SK-N-SH (cell line): ENCODE results near the gene CRACR2B. TPM values are rescaled to one million over a fixed set of nuclear protein-coding genes. Genes with fewer than 3 reads are reported as not detected.

Experiments
- CTCF ChIA-PET: fragments of 300-600, 350-600 bp; formaldehyde crosslinking; extraction: SDS; loops from one replicate; lab custom pipeline; 2021; lab: Yijun Ruan, JAX
- POLR2A ChIA-PET: fragments of 350-600 bp; sonication (Branson Sonifier 250); formaldehyde crosslinking; extraction: SDS; loops from one replicate; lab custom pipeline; 2020; ENCODE audit warnings: antibody characterized with exemption, inconsistent platforms; lab: Yijun Ruan, JAX
- DNase-seq: peaks from one replicate; pipeline ENCODE4 v3.0.0; 2012
- H2AFZ ChIP-seq: fragments of 200-600 bp; sonication (generic); 2 replicates; pipeline ENCODE4 v1.8.1; 2016; ENCODE audit warnings: antibody characterized with exemption, mild to moderate bottlenecking, low read depth
- H3F3A ChIP-seq: fragments of 200-600 bp; sonication (generic); replicated peaks from 2 replicates; pipeline ENCODE3; 2016; ENCODE audit warnings: antibody characterized with exemption, mild to moderate bottlenecking; ENCODE audit not compliant: insufficient read depth
- H3K27ac ChIP-seq, 2 experiments: fragments of 200-500 bp in 1 of 2; fragments of 200-600 bp in 1 of 2; sonication (Bioruptor generic) in 1 of 2; sonication (generic), shearing (Covaris generic) in 1 of 2; 2 replicates each; pipeline versions ENCODE4 v1.5.1 to v1.6.1; 2014 to 2016; ENCODE audit warnings: low read depth in 2 of 2, inconsistent platforms in 1 of 2, low read length in 1 of 2, mild to moderate bottlenecking in 1 of 2, mixed read lengths in 1 of 2
- H3K27me3 ChIP-seq: fragments of 200-600 bp; sonication (generic), shearing (Covaris generic); 2 replicates; pipeline ENCODE4 v1.6.1; 2016; ENCODE audit warnings: mixed run types; ENCODE audit not compliant: insufficient read depth
- H3K36me3 ChIP-seq, 2 experiments: fragments of 200-500 bp in 1 of 2; fragments of 200-600 bp in 1 of 2; sonication (Bioruptor generic) in 1 of 2; sonication (generic) in 1 of 2; replicated peaks in 1 of 2; 2 replicates each; pipeline versions ENCODE3 to v1.5.1; 2014 to 2016; ENCODE audit warnings: low read length in 1 of 2, mild to moderate bottlenecking in 1 of 2; ENCODE audit not compliant: insufficient read depth in 2 of 2, control insufficient read depth in 1 of 2
- H3K4me1 ChIP-seq, 2 experiments: fragments of 200-500 bp in 1 of 2; fragments of 200-600 bp in 1 of 2; sonication (Bioruptor generic) in 1 of 2; sonication (generic), shearing (Covaris generic) in 1 of 2; 2 replicates each; pipeline versions ENCODE4 v1.5.1 to v1.6.1; 2014 to 2016; ENCODE audit warnings: low read depth in 1 of 2, low read length in 1 of 2, mixed run types in 1 of 2; ENCODE audit not compliant: insufficient read depth in 2 of 2, control insufficient read depth in 1 of 2
- H3K4me2 ChIP-seq: fragments of 200-600 bp; sonication (generic), shearing (Covaris generic); 2 replicates; pipeline ENCODE4 v1.6.1; 2017; ENCODE audit warnings: mixed run types
- H3K4me3 ChIP-seq, 2 experiments: fragments of 200-500 bp in 1 of 2; fragments of 200-600 bp in 1 of 2; sonication (Bioruptor generic) in 1 of 2; sonication (generic), shearing (Covaris generic) in 1 of 2; 2 replicates each; pipeline versions ENCODE4 v1.5.1 to v1.8.1; 2014 to 2016; ENCODE audit warnings: low read depth in 2 of 2, inconsistent platforms in 1 of 2, low read length in 1 of 2, mild to moderate bottlenecking in 1 of 2, mixed read lengths in 1 of 2, moderate library complexity in 1 of 2
- H3K79me2 ChIP-seq: fragments of 200-600 bp; sonication (generic); 2 replicates; pipeline ENCODE4 v1.8.1; 2017; ENCODE audit warnings: mild to moderate bottlenecking; ENCODE audit not compliant: insufficient read depth
- H3K9ac ChIP-seq: fragments of 200-600 bp; sonication (generic); 2 replicates; pipeline ENCODE4 v1.6.1; 2017; ENCODE audit warnings: mixed run types
- H3K9me2 ChIP-seq: fragments of 200-600 bp; sonication (generic); 2 replicates; pipeline ENCODE4 v1.6.1; 2017; ENCODE audit warnings: mixed run types
- H3K9me3 ChIP-seq: fragments of 200-600 bp; sonication (generic); 2 replicates; pipeline ENCODE4 v1.6.1; 2017; ENCODE audit warnings: mixed run types, mild to moderate bottlenecking, moderate library complexity
- H4K20me1 ChIP-seq: fragments of 200-600 bp; sonication (generic); 2 replicates; pipeline ENCODE4 v1.6.1; 2017; ENCODE audit warnings: mild to moderate bottlenecking, mixed run types; ENCODE audit not compliant: insufficient read depth
- ELF1 ChIP-seq: IDR thresholded peaks from 2 replicates; pipeline ENCODE4 v1.4.0; 2012
- EP300 ChIP-seq, 2 experiments: IDR thresholded peaks; 2 replicates each; pipeline versions ENCODE4 v1.4.0 to v1.6.1; 2012; ENCODE audit warnings: borderline replicate concordance in 1 of 2, low read depth in 1 of 2, low read length in 1 of 2
- EZH2phosphoT487 ChIP-seq: fragments of 200-600 bp; sonication (generic); IDR thresholded peaks from 2 replicates; pipeline ENCODE4 v1.6.1; 2017; ENCODE audit warnings: low read depth, mixed run types, mild to moderate bottlenecking, antibody characterized with exemption, moderate library complexity, borderline replicate concordance
- FOSL2 ChIP-seq: IDR thresholded peaks from 2 replicates; pipeline ENCODE4 v1.4.0; 2012; ENCODE audit warnings: low read depth, mild to moderate bottlenecking, moderate library complexity, borderline replicate concordance
- FOXJ3 ChIP-seq: sonication (generic); formaldehyde crosslinking; IDR thresholded peaks from 2 replicates; pipeline ENCODE4 v1.5.1; 2020; ENCODE audit warnings: mild to moderate bottlenecking, missing genetic modification reagents
- FOXM1 ChIP-seq: IDR thresholded peaks from 2 replicates; pipeline ENCODE4 v1.4.0; 2012; ENCODE audit warnings: low read depth, mild to moderate bottlenecking
- GATA2 ChIP-seq: sonication (generic); formaldehyde crosslinking; IDR thresholded peaks from 2 replicates; pipeline ENCODE4 v1.5.0; 2020; ENCODE audit warnings: mild to moderate bottlenecking, missing genetic modification reagents
- IRF3 ChIP-seq: fragments of 150-350 bp; IDR thresholded peaks from 2 replicates; pipeline ENCODE4 v1.6.1; 2016; ENCODE audit warnings: mild to moderate bottlenecking, low read depth, low read length
- MXI1 ChIP-seq: IDR thresholded peaks from 2 replicates; pipeline ENCODE4 v1.6.1; 2012; ENCODE audit warnings: mild to moderate bottlenecking, low read depth, low read length, improper control_type of control experiment
- PBX3 ChIP-seq: IDR thresholded peaks from 2 replicates; pipeline ENCODE4; 2012
- POLR2AphosphoS5 ChIP-seq: IDR thresholded peaks from 2 replicates; pipeline ENCODE4 v1.6.1; 2012; ENCODE audit warnings: low read depth, low read length
- RCOR1 ChIP-seq: fragments of 150-350 bp; IDR thresholded peaks from 2 replicates; pipeline ENCODE4 v1.6.1; 2017; ENCODE audit warnings: antibody characterized with exemption, low read length
- RFX5 ChIP-seq: IDR thresholded peaks from 2 replicates; pipeline ENCODE4 v1.6.1; 2012; ENCODE audit warnings: mild to moderate bottlenecking, improper control_type of control experiment, low read length
- RXRA ChIP-seq: IDR thresholded peaks from 2 replicates; pipeline ENCODE4 v1.4.0; 2012; ENCODE audit warnings: low read depth, mild to moderate bottlenecking, borderline replicate concordance
- SIN3A ChIP-seq: IDR thresholded peaks from 2 replicates; pipeline ENCODE4 v1.6.1; 2012; ENCODE audit warnings: low read depth, mild to moderate bottlenecking, low read length, moderate library complexity, borderline replicate concordance
- SMC3 ChIP-seq: IDR thresholded peaks from 2 replicates; pipeline ENCODE4 v1.6.1; 2012; ENCODE audit warnings: low read depth, low read length, improper control_type of control experiment
- TAF1 ChIP-seq: IDR thresholded peaks from 2 replicates; pipeline ENCODE4 v1.6.1; 2012; ENCODE audit warnings: low read depth, mild to moderate bottlenecking, low read length, moderate library complexity, borderline replicate concordance
- TCF12 ChIP-seq: IDR thresholded peaks from 2 replicates; pipeline ENCODE4 v1.4.0; 2012
- USF1 ChIP-seq: IDR thresholded peaks from 2 replicates; pipeline ENCODE4 v1.4.0; 2012; ENCODE audit warnings: low read depth, borderline replicate concordance
- USF2 ChIP-seq: fragments of 150-350 bp; IDR thresholded peaks from 2 replicates; pipeline ENCODE4 v1.6.1; 2017; ENCODE audit warnings: antibody characterized with exemption, low read length, low read depth, borderline replicate concordance
- YY1 ChIP-seq: IDR thresholded peaks from 2 replicates; pipeline ENCODE4 v1.4.0; 2012; ENCODE audit warnings: low read depth, mild to moderate bottlenecking
- WGBS: methylation state at CpG from one replicate; pipeline ENCODE4 v1.1.6; 2017; ENCODE audit warnings: low lambda C conversion rate; 5-methylcytosine and 5-hydroxymethylcytosine counted together
- polyA plus RNA-seq, 3 experiments: library from polyadenylated mRNA; depleted of rRNA; stranded (reverse); fragments of >200 nt; gene quantifications; 2 replicates each; pipeline ENCODE4 v1.2.3, GENCODE V29; 2012

The CRACR2B gene
- polyA plus RNA-seq, 1 of the 3 experiments (the other 2 are of a cell fraction) = 1.1 TPM

GRCh38 chr11:791658-792534 lies 35.8 kb upstream of the CRACR2B start:
- no peaks in the 10 kb centered on the region for H4K20me1 ChIP-seq
- H3F3A ChIP-seq = peaks cover 10% of the 10 kb centered on the region
- H2AFZ ChIP-seq = no peak overlapping the region
- no peak overlapping the region for H3K9ac ChIP-seq
- WGBS = 95% methylated on average over 23 of the region's 49 CpGs
- CTCF ChIA-PET = interaction anchor here (6.3 kb wide), 1 partner anchor 8 kb away, joined by 43 read pairs; no protein-coding TSS in a partner anchor
- POLR2A ChIA-PET = no interaction called here
- no peak for TF ChIP-seq MXI1
- TF ChIP-seq YY1 = no peak
- no peak for TF ChIP-seq SIN3A
- no peak for TF ChIP-seq TAF1
- TF ChIP-seq RXRA = no peak
- TF ChIP-seq FOXM1 = no peak
- TF ChIP-seq RCOR1 = no peak
- no peak for TF ChIP-seq USF2
- H3K36me3 ChIP-seq = peaks cover 0 to 32% of the 10 kb centered on the region in 2 experiments
- no peak overlapping the region for H3K27ac ChIP-seq
- H3K9me3 ChIP-seq = no peaks in the 10 kb centered on the region
- peaks cover 6 to 46% of the 10 kb centered on the region in 2 experiments; a peak in 2 of 4 replicates for H3K4me1 ChIP-seq
- peaks cover 18% of the 10 kb centered on the region for H3K79me2 ChIP-seq
- H3K9me2 ChIP-seq = no peaks in the 10 kb centered on the region
- no peak overlapping the region for H3K4me2 ChIP-seq
- no peak for DNase-seq
- no peaks in the 10 kb centered on the region for H3K27me3 ChIP-seq
- H3K4me3 ChIP-seq = no peak overlapping the region

- peaks cover 8 to 48% of the 10 kb centered on the region in 2 experiments; a peak in 2 of 4 replicates for H3K4me1 ChIP-seq
- H4K20me1 ChIP-seq = no peaks in the 10 kb centered on the region
- H3K27ac ChIP-seq = no peak overlapping the region
- TF ChIP-seq GATA2 (CRISPR knock-in tag) (no peak), PBX3 (no peak), ELF1 (no peak), RFX5 (no peak), RCOR1 (no peak), FOXM1 (no peak), MXI1 (no peak), EZH2phosphoT487 (no peak), TCF12 (no peak), IRF3 (no peak), YY1 (no peak), TAF1 (no peak), POLR2AphosphoS5 (no peak), USF1 (no peak), FOSL2 (no peak), FOXJ3 (CRISPR knock-in tag) (no peak), EP300 (IDR thresholded peaks at IDR 0.05; ENCODE audit: borderline replicate concordance in 1 of 2, low read depth in 1 of 2, low read length in 1 of 2) (no peak), SMC3 (no peak)
- H3K9ac ChIP-seq = no peak overlapping the region
- ChIA-PET POLR2A (no interaction called here), CTCF (interaction anchor here (6.3 kb wide), 1 partner anchor 9 kb away, joined by 43 read pairs; no protein-coding TSS in a partner anchor)
- peaks cover 0 to 30% of the 10 kb centered on the region in 2 experiments for H3K36me3 ChIP-seq
- no peak overlapping the region for H2AFZ ChIP-seq
- no peak overlapping the region for H3K4me2 ChIP-seq
- 100% methylated on average over 5 of the region's 15 CpGs for WGBS
- no peak overlapping the region for H3K4me3 ChIP-seq
- H3K27me3 ChIP-seq = no peaks in the 10 kb centered on the region
- H3F3A ChIP-seq = peaks cover 16% of the 10 kb centered on the region
- H3K9me3 ChIP-seq = no peaks in the 10 kb centered on the region
- H3K79me2 ChIP-seq = peaks cover 20% of the 10 kb centered on the region
- DNase-seq = no peak
- H3K9me2 ChIP-seq = no peaks in the 10 kb centered on the region
Measured at GRCh38 chr11:792535-792821, 35.2 kb upstream of the CRACR2B start.
